Testis (tissue), 2 donors: ENCODE results near the gene HEXD.

ENCODE experiments used
- CTCF ChIP-seq, 3 experiments: fragments of 450-650 bp in 2 of 3; fragments of 200-600 bp in 1 of 3; sonication (generic) in 1 of 3; IDR thresholded peaks; one replicate each; pipeline ENCODE4 v1.5.1; 2016 to 2019; ENCODE audit warnings: antibody characterized with exemption in 3 of 3, mild to moderate bottlenecking in 2 of 3, moderate library complexity in 1 of 3
- POLR2A ChIP-seq: fragments of 450-650 bp; IDR thresholded peaks from one replicate; pipeline ENCODE4 v1.6.1; 2017; ENCODE audit warnings: antibody characterized with exemption, mild to moderate bottlenecking, moderate library complexity

- TF ChIP-seq CTCF (IDR thresholded peaks at IDR 0.05), result no peak
- no peak for TF ChIP-seq POLR2A
Measured at GRCh38 chr17:82439194-82439828, 21.2 kb downstream of the HEXD start.
